Upper lobe of right lung (tissue), 1 donor: Measurements from ENCODE around the gene CNTNAP5. TPM values are rescaled to one million over a fixed set of nuclear protein-coding genes. Genes with fewer than 3 reads are reported as not detected.
"Not testable (repeated sequence)": the region's sequence is repeated elsewhere in the genome, so short reads cannot be mapped to it uniquely, and the experiment has no call there.

ENCODE experiments used
- ATAC-seq: fragments of 200-7000 bp; cut with Tn5 transposase; one replicate; pipeline ENCODE4 v1.9.1; 2020; ENCODE audit warnings: mild to moderate bottlenecking, moderate library complexity
- DNase-seq: peaks from one replicate; pipeline ENCODE4 v3.0.0-alpha.2; 2020
- H3K27ac ChIP-seq: fragments of 200-600 bp; one replicate; pipeline ENCODE4 v1.8.0; 2022
- H3K27me3 ChIP-seq: fragments of 200-600 bp; one replicate; pipeline ENCODE4 v1.8.0; 2022; ENCODE audit warnings: mild to moderate bottlenecking
- H3K36me3 ChIP-seq: fragments of 200-600 bp; one replicate; pipeline ENCODE4 v1.8.0; 2022
- H3K4me1 ChIP-seq: fragments of 200-600 bp; one replicate; pipeline ENCODE4 v1.8.0; 2022
- H3K4me3 ChIP-seq: fragments of 200-600 bp; one replicate; pipeline ENCODE4 v1.8.0; 2022; ENCODE audit warnings: mild to moderate bottlenecking
- H3K9me3 ChIP-seq: fragments of 200-600 bp; one replicate; pipeline ENCODE4 v1.8.0; 2022
- CTCF ChIP-seq: fragments of 200-600 bp; IDR thresholded peaks from one replicate; pipeline ENCODE4 v1.8.0; 2022; ENCODE audit warnings: antibody characterized with exemption
- intact Hi-C: fragments of 100-400 bp; cut with DNase I; formaldehyde crosslinking; loops from one replicate; pipeline ENCODE4 v1.11.0; 2022
- total RNA-seq: library from RNA; stranded (reverse); fragmentation: NEBNext Ultra II Directional; extraction: Animal tissue kit (Norgen Biotek cat#: 25700); gene quantifications from one replicate; pipeline ENCODE4 v1.2.1, GENCODE V29; 2021
- donor health status: DM: no; HTN: yes; CAD: no; lungs with severe emphysema.

Gene CNTNAP5
- total RNA-seq, 1 donor from 2014 or later, result not detected

GRCh38 chr2:124339709-124340108 is 314.6 kb downstream of the CNTNAP5 start:
- TF ChIP-seq CTCF, result no peak
- H3K9me3 ChIP-seq, result no peaks in the 10 kb centered on the region
- H3K4me3 ChIP-seq, result no peak overlapping the region
- H3K36me3 ChIP-seq, result no peaks in the 10 kb centered on the region
- no peaks in the 10 kb centered on the region for H3K4me1 ChIP-seq
- ATAC-seq, result no peak
- H3K27me3 ChIP-seq, result no peaks in the 10 kb centered on the region
- intact Hi-C loops, result no loop called here
- no peak for DNase-seq
- H3K27ac ChIP-seq, result no peak overlapping the region

GRCh38 chr2:124343827-124344498 is 318.9 kb downstream of the CNTNAP5 start:
- Histone ChIP-seq H3K27ac (no peak overlapping the region), H3K4me3 (no peak overlapping the region)
- intact Hi-C loops, result no loop called here

GRCh38 chr2:124347209-124347608 is 322.1 kb downstream of the CNTNAP5 start:
- Histone ChIP-seq H3K4me1 (no peaks in the 10 kb centered on the region), H3K27me3 (no peaks in the 10 kb centered on the region), H3K27ac (no peak overlapping the region), H3K36me3 (no peaks in the 10 kb centered on the region), H3K9me3 (no peaks in the 10 kb centered on the region), H3K4me3 (no peak overlapping the region)
- TF ChIP-seq CTCF, result no peak
- DNase-seq (no peak), ATAC-seq (no peak)
- intact Hi-C loops, result no loop called here

More at GRCh38 chr2:124343827-124344498, 318.9 kb downstream of the CNTNAP5 start:
- no peaks in the 10 kb centered on the region for H3K36me3 ChIP-seq
- H3K27me3 ChIP-seq, result no peaks in the 10 kb centered on the region
- ATAC-seq, result no peak
- H3K4me1 ChIP-seq, result no peaks in the 10 kb centered on the region
- no peak for TF ChIP-seq CTCF
- no peak for DNase-seq
- no peaks in the 10 kb centered on the region for H3K9me3 ChIP-seq

GRCh38 chr2:124353656-124354055 is 328.6 kb downstream of the CNTNAP5 start:
- Histone ChIP-seq H3K36me3 (no peaks in the 10 kb centered on the region), H3K4me3 (no peak overlapping the region), H3K27ac (no peak overlapping the region), H3K27me3 (no peaks in the 10 kb centered on the region), H3K4me1 (no peaks in the 10 kb centered on the region), H3K9me3 (no peaks in the 10 kb centered on the region)
- ATAC-seq (no peak), DNase-seq (no peak)
- TF ChIP-seq CTCF, result no peak
- intact Hi-C loops, result no loop called here

- TF ChIP-seq CTCF, result no peak
- Histone ChIP-seq H3K36me3 (no peaks in the 10 kb centered on the region), H3K27me3 (no peaks in the 10 kb centered on the region), H3K9me3 (no peaks in the 10 kb centered on the region), H3K4me1 (no peaks in the 10 kb centered on the region), H3K4me3 (no peak overlapping the region), H3K27ac (no peak overlapping the region)
- ATAC-seq, result no peak
- no peak for DNase-seq
- intact Hi-C loops, result no loop called here
Measured at GRCh38 chr2:124354466-124354865, 329.4 kb downstream of the CNTNAP5 start.

GRCh38 chr2:124361966-124362365 is 336.9 kb downstream of the CNTNAP5 start:
- intact Hi-C loops, H3K4me1 ChIP-seq, ATAC-seq, H3K27ac ChIP-seq, H3K27me3 ChIP-seq, H3K9me3 ChIP-seq, H3K36me3 ChIP-seq, H3K4me3 ChIP-seq, DNase-seq: not testable (repeated sequence)
